Omental fat pad (tissue), 4 donors: ENCODE results near the gene LHFPL2. TPM values are rescaled to one million over a fixed set of nuclear protein-coding genes. Genes with fewer than 3 reads are reported as not detected.
"Not testable (repeated sequence)": the region's sequence is repeated elsewhere in the genome, so short reads cannot be mapped to it uniquely, and the experiment has no call there.

Experiments
- ATAC-seq: fragments of 150-250 bp; one replicate; pipeline ENCODE4 v1.9.1; 2016; ENCODE audit warnings: mild to moderate bottlenecking, moderate library complexity; ENCODE audit not compliant: low FRiP score
- DNase-seq: peaks from one replicate; pipeline ENCODE4 v3.0.0-alpha.2; 2019; ENCODE audit warnings: low spot score
- CTCF ChIP-seq, 3 donors: fragments of 450-650 bp; IDR thresholded peaks; one replicate each; pipeline ENCODE4 v1.5.1; 2016 to 2017; ENCODE audit warnings: antibody characterized with exemption in 3 of 3, mild to moderate bottlenecking in 3 of 3, moderate library complexity in 2 of 3
- total RNA-seq, 4 donors: library from RNA; depleted of rRNA; stranded (reverse); fragments of >200 nt; gene quantifications; one replicate each; pipeline ENCODE4 v1.1.0, GENCODE V29; 2016

Gene LHFPL2
- total RNA-seq, 4 donors from 2014 or later: 37.1 to 146 (median 45.9) TPM

- ATAC-seq (no peak), DNase-seq (no peak)
- no peak for TF ChIP-seq CTCF (IDR thresholded peaks at IDR 0.05)
Measured at GRCh38 chr5:78622302-78622971, 26.1 kb downstream of the LHFPL2 start.

- no peak for TF ChIP-seq CTCF (IDR thresholded peaks at IDR 0.05)
- DNase-seq (no peak), ATAC-seq (no peak)
Measured at GRCh38 chr5:78621291-78621738, 27.3 kb downstream of the LHFPL2 start.

- ATAC-seq, DNase-seq: not testable (repeated sequence)
Measured at GRCh38 chr5:78620119-78620518, 28.5 kb downstream of the LHFPL2 start.

- no peak for TF ChIP-seq CTCF (IDR thresholded peaks at IDR 0.05)
- DNase-seq (no peak), ATAC-seq (no peak)
Measured at GRCh38 chr5:78618303-78618702, 30.3 kb downstream of the LHFPL2 start.

GRCh38 chr5:78615697-78616096, 32.9 kb downstream of the LHFPL2 start:
- DNase-seq (no peak), ATAC-seq (peak; percentile 28)
- TF ChIP-seq CTCF (IDR thresholded peaks at IDR 0.05): no peak

- DNase-seq: no peak
- no peak for TF ChIP-seq CTCF (IDR thresholded peaks at IDR 0.05)
- no peak for ATAC-seq
Measured at GRCh38 chr5:78614816-78615215, 33.8 kb downstream of the LHFPL2 start.

GRCh38 chr5:78613756-78614155, 34.8 kb downstream of the LHFPL2 start:
- DNase-seq: no peak
- no peak for ATAC-seq
- no peak for TF ChIP-seq CTCF (IDR thresholded peaks at IDR 0.05)
